GM12878 (cell line): Measurements from ENCODE around the gene ARHGEF37. TPM values are rescaled to one million over a fixed set of nuclear protein-coding genes. Genes with fewer than 3 reads are reported as not detected.

Experiments
- CBFB ChIP-seq: IDR thresholded peaks from 2 replicates; pipeline ENCODE4 v1.6.1; 2016; ENCODE audit warnings: antibody characterized with exemption, low read depth
- EP300 ChIP-seq, 2 experiments: fragments of 150-350 bp in 1 of 2; IDR thresholded peaks; 2 replicates each; pipeline ENCODE4 v1.6.1; 2011 to 2012; ENCODE audit warnings: low read depth in 2 of 2, low read length in 2 of 2, borderline replicate concordance in 1 of 2, improper control_type of control experiment in 1 of 2, inconsistent platforms in 1 of 2; ENCODE audit not compliant: control insufficient read depth in 1 of 2
- IKZF1 ChIP-seq: fragments of 450-650 bp; conservative IDR thresholded peaks from 2 replicates; pipeline ENCODE4 v1.6.1; 2017; ENCODE audit warnings: antibody characterized with exemption, mild to moderate bottlenecking
- NR2C1 ChIP-seq: fragments of 450-650 bp; IDR thresholded peaks from 2 replicates; pipeline ENCODE4 v1.6.1; 2017; ENCODE audit warnings: antibody characterized with exemption, mild to moderate bottlenecking, moderate library complexity
- PML ChIP-seq: IDR thresholded peaks from 2 replicates; pipeline ENCODE4 v1.6.1; 2012; ENCODE audit warnings: low read length, inconsistent platforms
- RELA ChIP-seq: fragments of 450-650 bp; IDR thresholded peaks from 2 replicates; pipeline ENCODE4 v1.8.0; 2014; ENCODE audit warnings: borderline replicate concordance; ENCODE audit not compliant: partially characterized antibody
- RUNX3 ChIP-seq: IDR thresholded peaks from 2 replicates; pipeline ENCODE4 v1.6.1; 2012; ENCODE audit warnings: low read length, inconsistent platforms
- SUZ12 ChIP-seq: fragments of 200-600 bp; sonication (generic); IDR thresholded peaks from one replicate; pipeline ENCODE4 v1.6.1; 2018; ENCODE audit warnings: antibody characterized with exemption, mild to moderate bottlenecking; ENCODE audit not compliant: unreplicated experiment
- TCF3 ChIP-seq: IDR thresholded peaks from 2 replicates; pipeline ENCODE4 v1.6.1; 2012; ENCODE audit warnings: low read depth, mild to moderate bottlenecking, low read length, borderline replicate concordance; ENCODE audit not compliant: insufficient read depth
- ZNF384 ChIP-seq: IDR thresholded peaks from 2 replicates; pipeline ENCODE4 v1.6.1; 2012; ENCODE audit warnings: low read depth, mild to moderate bottlenecking, low read length, improper control_type of control experiment, borderline replicate concordance
- polyA plus RNA-seq, 11 experiments: library from polyadenylated mRNA; depleted of rRNA in 4 of 11; unstranded in 6 of 11; stranded (reverse) in 5 of 11; fragments of >200 nt; fragmentation: Nextera tagmentation in 4 of 11; fragmentation: Illumina TruSeq in 1 of 11; extraction: Ambion mirVana in 4 of 11; extraction: Trizol in 1 of 11; gene quantifications; 1 replicate in 1 of 11; 2 replicates in 10 of 11; pipeline versions ENCODE4 v1.2.1 to v1.2.3, GENCODE V29; 2011 to 2016; ENCODE audit warnings: inconsistent platforms in 2 of 11, missing spikeins in 2 of 11, low read depth in 1 of 11
- total RNA-seq, 4 experiments: library from RNA; depleted of rRNA in 3 of 4; stranded (reverse); fragments of >200 nt in 3 of 4; fragmentation: Illumina TruSeq in 1 of 4; extraction: Trizol in 1 of 4; gene quantifications; 2 replicates each; pipeline versions ENCODE4 v1.2.1 to v1.2.3, GENCODE V29; 2013 to 2021
- TF ChIP-seq, protein P1 (sequence below): IDR thresholded peaks from 2 replicates; pipeline ENCODE4 v1.6.1; 2012; ENCODE audit warnings: low read length, inconsistent platforms
- TF ChIP-seq, protein P2 (sequence below): fragments of 450-650 bp; formaldehyde crosslinking; IDR thresholded peaks from 2 replicates; pipeline ENCODE4 v1.4.0; 2022; ENCODE audit warnings: mild to moderate bottlenecking, moderate library complexity
- TF ChIP-seq, protein P3 (sequence below): fragments of 450-650 bp; IDR thresholded peaks from 2 replicates; pipeline ENCODE4 v1.6.1; 2017; ENCODE audit warnings: mild to moderate bottlenecking, moderate library complexity
- TF ChIP-seq, protein P4 (sequence below): IDR thresholded peaks from 2 replicates; pipeline ENCODE4 v1.6.1; 2012; ENCODE audit warnings: improper control_type of control experiment, low read depth, low read length; ENCODE audit not compliant: insufficient replicate concordance

ARHGEF37 gene
- total and polyA plus RNA-seq, 10 of the 15 experiments (the other 5 are each of a cell fraction or from before 2014, with no cell fraction given): 0.16 to 1.1 (median 0.63) TPM

DNA sequence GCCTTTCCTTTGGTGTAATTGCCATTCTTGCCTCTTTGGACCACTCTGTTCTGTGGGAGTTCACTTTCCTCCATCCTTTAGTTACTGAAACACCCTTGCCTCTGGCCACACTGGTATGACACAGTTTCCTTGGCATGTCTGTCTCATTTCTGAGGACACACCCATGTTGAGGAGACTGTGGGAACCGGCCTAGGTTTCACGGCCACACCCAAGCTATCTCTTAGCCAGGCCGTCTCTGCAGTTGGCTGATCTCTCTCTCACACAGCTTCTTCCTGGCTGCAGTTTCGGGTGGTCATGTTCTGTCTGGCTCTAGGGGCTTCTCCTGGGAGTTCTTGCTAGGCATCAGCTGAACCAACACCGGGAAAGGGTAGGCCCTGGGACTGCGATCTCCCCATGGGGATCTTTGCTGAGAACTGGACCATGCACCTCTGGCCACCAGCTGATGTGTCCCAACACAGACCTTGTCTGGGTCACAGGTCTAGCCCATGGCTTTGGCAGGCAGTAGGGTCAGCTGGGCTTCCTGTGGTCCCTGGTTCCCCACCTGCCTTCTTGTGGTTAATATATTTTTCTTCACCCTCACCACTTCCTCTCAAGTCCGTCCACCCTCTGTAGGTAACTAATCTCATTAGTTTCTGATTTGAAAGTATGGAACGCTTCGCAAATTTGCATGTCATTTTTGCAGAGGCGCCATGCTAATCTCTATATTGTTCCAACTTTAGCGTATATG is 24.9 kb downstream of the ARHGEF37 start (continued):
- TF ChIP-seq, protein P1, sequence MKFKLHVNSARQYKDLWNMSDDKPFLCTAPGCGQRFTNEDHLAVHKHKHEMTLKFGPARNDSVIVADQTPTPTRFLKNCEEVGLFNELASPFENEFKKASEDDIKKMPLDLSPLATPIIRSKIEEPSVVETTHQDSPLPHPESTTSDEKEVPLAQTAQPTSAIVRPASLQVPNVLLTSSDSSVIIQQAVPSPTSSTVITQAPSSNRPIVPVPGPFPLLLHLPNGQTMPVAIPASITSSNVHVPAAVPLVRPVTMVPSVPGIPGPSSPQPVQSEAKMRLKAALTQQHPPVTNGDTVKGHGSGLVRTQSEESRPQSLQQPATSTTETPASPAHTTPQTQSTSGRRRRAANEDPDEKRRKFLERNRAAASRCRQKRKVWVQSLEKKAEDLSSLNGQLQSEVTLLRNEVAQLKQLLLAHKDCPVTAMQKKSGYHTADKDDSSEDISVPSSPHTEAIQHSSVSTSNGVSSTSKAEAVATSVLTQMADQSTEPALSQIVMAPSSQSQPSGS: no peak
- peak; percentile 73; the same call in 1 of the 2 replicates for TF ChIP-seq CBFB
- TF ChIP-seq, protein P2, sequence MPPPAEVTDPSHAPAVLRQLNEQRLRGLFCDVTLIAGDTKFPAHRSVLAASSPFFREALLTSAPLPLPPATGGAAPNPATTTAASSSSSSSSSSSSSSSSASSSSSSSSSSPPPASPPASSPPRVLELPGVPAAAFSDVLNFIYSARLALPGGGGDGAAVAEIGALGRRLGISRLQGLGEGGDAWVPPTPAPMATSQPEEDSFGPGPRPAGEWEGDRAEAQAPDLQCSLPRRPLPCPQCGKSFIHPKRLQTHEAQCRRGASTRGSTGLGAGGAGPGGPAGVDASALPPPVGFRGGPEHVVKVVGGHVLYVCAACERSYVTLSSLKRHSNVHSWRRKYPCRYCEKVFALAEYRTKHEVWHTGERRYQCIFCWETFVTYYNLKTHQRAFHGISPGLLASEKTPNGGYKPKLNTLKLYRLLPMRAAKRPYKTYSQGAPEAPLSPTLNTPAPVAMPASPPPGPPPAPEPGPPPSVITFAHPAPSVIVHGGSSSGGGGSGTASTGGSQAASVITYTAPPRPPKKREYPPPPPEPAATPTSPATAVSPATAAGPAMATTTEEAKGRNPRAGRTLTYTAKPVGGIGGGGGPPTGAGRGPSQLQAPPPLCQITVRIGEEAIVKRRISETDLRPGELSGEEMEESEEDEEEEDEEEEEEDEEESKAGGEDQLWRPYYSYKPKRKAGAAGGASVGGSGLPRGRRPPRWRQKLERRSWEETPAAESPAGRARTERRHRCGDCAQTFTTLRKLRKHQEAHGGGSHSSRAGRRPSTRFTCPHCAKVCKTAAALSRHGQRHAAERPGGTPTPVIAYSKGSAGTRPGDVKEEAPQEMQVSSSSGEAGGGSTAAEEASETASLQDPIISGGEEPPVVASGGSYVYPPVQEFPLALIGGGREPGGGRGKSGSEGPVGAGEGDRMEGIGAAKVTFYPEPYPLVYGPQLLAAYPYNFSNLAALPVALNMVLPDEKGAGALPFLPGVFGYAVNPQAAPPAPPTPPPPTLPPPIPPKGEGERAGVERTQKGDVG (CRISPR knock-in tag): no peak
- TF ChIP-seq RELA: no peak
- peak; percentile 97 for TF ChIP-seq RUNX3
- no peak for TF ChIP-seq SUZ12
- TF ChIP-seq IKZF1: peak; percentile 87
- peak; percentile 64 to 76; a peak in 3 of 4 replicates for TF ChIP-seq EP300 (IDR thresholded peaks at IDR 0.05; ENCODE audit: borderline replicate concordance in 1 of 2, control insufficient read depth in 1 of 2, low read depth in 2 of 2, low read length in 2 of 2)
- TF ChIP-seq, protein P3, sequence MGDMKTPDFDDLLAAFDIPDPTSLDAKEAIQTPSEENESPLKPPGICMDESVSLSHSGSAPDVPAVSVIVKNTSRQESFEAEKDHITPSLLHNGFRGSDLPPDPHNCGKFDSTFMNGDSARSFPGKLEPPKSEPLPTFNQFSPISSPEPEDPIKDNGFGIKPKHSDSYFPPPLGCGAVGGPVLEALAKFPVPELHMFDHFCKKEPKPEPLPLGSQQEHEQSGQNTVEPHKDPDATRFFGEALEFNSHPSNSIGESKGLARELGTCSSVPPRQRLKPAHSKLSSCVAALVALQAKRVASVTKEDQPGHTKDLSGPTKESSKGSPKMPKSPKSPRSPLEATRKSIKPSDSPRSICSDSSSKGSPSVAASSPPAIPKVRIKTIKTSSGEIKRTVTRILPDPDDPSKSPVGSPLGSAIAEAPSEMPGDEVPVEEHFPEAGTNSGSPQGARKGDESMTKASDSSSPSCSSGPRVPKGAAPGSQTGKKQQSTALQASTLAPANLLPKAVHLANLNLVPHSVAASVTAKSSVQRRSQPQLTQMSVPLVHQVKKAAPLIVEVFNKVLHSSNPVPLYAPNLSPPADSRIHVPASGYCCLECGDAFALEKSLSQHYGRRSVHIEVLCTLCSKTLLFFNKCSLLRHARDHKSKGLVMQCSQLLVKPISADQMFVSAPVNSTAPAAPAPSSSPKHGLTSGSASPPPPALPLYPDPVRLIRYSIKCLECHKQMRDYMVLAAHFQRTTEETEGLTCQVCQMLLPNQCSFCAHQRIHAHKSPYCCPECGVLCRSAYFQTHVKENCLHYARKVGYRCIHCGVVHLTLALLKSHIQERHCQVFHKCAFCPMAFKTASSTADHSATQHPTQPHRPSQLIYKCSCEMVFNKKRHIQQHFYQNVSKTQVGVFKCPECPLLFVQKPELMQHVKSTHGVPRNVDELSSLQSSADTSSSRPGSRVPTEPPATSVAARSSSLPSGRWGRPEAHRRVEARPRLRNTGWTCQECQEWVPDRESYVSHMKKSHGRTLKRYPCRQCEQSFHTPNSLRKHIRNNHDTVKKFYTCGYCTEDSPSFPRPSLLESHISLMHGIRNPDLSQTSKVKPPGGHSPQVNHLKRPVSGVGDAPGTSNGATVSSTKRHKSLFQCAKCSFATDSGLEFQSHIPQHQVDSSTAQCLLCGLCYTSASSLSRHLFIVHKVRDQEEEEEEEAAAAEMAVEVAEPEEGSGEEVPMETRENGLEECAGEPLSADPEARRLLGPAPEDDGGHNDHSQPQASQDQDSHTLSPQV: no peak
- no peak for TF ChIP-seq NR2C1
- TF ChIP-seq ZNF384: no peak
- TF ChIP-seq PML: no peak
- TF ChIP-seq TCF3: 0 out of 2 replicates have a peak, but pooled peaks have one; percentile 51
- TF ChIP-seq, protein P4, sequence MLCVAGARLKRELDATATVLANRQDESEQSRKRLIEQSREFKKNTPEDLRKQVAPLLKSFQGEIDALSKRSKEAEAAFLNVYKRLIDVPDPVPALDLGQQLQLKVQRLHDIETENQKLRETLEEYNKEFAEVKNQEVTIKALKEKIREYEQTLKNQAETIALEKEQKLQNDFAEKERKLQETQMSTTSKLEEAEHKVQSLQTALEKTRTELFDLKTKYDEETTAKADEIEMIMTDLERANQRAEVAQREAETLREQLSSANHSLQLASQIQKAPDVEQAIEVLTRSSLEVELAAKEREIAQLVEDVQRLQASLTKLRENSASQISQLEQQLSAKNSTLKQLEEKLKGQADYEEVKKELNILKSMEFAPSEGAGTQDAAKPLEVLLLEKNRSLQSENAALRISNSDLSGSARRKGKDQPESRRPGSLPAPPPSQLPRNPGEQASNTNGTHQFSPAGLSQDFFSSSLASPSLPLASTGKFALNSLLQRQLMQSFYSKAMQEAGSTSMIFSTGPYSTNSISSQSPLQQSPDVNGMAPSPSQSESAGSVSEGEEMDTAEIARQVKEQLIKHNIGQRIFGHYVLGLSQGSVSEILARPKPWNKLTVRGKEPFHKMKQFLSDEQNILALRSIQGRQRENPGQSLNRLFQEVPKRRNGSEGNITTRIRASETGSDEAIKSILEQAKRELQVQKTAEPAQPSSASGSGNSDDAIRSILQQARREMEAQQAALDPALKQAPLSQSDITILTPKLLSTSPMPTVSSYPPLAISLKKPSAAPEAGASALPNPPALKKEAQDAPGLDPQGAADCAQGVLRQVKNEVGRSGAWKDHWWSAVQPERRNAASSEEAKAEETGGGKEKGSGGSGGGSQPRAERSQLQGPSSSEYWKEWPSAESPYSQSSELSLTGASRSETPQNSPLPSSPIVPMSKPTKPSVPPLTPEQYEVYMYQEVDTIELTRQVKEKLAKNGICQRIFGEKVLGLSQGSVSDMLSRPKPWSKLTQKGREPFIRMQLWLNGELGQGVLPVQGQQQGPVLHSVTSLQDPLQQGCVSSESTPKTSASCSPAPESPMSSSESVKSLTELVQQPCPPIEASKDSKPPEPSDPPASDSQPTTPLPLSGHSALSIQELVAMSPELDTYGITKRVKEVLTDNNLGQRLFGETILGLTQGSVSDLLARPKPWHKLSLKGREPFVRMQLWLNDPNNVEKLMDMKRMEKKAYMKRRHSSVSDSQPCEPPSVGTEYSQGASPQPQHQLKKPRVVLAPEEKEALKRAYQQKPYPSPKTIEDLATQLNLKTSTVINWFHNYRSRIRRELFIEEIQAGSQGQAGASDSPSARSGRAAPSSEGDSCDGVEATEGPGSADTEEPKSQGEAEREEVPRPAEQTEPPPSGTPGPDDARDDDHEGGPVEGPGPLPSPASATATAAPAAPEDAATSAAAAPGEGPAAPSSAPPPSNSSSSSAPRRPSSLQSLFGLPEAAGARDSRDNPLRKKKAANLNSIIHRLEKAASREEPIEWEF: peak; percentile 59
